Epithelial cell of esophagus (primary cell): ENCODE results near the gene MRC2.

Experiments
- DNase-seq: peaks from one replicate; pipeline ENCODE4 v3.0.0; 2010; ENCODE audit warnings: low read depth
- H3K4me3 ChIP-seq: 2 replicates; pipeline ENCODE4 v1.5.1; 2011; ENCODE audit warnings: mild to moderate bottlenecking, low read length, control low read depth
- TF ChIP-seq, protein P1 (sequence below): IDR thresholded peaks from 2 replicates; pipeline ENCODE4 v1.5.1; 2011; ENCODE audit warnings: low read depth, mild to moderate bottlenecking, low read length, control low read depth, inconsistent platforms; ENCODE audit not compliant: insufficient read depth; ENCODE audit errors: missing control alignments

MRC2 gene

DNA sequence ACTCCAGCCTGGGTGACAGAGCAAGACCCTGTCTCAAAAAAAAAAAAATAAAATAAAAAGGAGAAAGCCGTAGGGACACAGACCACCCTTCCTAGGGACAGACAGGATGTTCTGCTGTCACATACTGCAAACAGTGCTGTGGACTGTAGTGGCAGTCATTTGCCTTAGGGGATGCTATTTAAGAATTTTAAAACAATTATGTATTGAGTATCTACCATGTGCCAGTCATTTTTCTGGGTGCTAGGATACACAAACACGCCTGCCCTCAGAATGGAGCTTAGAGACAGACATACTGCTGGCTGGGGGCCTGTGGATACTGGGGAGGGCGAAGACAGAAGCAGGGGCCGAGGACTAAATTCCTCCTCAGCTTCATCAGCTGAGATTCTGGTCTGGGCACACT is 45.5 kb downstream of the MRC2 start:
- TF ChIP-seq, protein P1, sequence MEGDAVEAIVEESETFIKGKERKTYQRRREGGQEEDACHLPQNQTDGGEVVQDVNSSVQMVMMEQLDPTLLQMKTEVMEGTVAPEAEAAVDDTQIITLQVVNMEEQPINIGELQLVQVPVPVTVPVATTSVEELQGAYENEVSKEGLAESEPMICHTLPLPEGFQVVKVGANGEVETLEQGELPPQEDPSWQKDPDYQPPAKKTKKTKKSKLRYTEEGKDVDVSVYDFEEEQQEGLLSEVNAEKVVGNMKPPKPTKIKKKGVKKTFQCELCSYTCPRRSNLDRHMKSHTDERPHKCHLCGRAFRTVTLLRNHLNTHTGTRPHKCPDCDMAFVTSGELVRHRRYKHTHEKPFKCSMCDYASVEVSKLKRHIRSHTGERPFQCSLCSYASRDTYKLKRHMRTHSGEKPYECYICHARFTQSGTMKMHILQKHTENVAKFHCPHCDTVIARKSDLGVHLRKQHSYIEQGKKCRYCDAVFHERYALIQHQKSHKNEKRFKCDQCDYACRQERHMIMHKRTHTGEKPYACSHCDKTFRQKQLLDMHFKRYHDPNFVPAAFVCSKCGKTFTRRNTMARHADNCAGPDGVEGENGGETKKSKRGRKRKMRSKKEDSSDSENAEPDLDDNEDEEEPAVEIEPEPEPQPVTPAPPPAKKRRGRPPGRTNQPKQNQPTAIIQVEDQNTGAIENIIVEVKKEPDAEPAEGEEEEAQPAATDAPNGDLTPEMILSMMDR: no peak

DNA sequence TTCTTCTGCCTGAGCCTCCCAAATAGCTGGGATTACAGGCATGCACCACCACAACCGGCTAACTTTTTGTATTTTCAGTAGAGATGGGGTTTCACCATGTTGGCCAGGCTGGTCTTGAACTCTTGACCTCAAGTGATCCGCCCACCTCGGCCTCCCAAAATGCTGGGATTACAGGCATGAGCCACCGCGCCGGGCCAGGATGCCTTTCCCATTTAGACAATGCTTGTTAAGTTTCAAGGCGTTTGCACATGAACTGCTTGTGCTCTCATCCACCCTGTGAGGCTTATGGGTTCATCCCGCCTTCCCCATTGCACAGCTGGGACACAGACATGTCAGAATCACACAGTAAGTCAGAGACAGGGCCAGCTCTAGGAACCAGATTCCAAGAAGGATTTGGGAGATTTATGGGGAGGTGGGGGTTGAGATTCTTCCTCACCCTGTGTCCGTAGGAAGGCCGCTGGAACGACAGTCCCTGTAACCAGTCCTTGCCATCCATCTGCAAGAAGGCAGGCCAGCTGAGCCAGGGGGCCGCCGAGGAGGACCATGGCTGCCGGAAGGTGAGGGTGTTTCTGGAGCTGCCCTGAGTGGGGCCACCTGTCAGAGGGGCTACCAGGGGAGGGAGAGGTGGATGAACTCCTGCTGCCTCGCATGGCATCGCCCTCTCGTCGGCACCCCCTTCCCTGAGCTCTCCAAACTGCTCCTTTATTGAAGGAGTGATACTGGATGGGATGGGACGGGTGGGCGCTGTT is 46.3 kb downstream of the MRC2 start:
- H3K4me3 ChIP-seq: no peak overlapping the region
- TF ChIP-seq, protein P1: no peak
- no peak for DNase-seq

More for the DNA sequence above, 45.5 kb downstream of the MRC2 start:
- H3K4me3 ChIP-seq: no peak overlapping the region
- DNase-seq: no peak

DNA sequence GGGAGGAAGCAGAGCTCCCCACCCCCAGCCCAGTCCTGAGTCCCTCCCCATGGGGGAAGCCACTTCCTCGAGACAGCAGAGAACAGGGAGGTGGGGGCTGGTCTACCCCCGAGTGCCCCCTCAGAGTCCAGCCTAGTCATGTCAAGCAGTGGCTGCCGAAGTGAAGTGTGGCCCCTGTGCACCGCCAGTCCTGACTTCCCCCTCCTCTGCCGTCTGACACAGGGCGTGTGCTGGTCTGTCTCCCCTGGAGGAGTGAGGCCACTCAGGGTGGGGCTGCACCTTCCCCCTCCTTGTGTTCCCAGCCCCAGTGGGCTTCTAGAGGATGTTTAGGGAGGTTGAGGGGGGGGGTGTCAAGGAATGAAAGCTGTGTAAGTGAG is 46.9 kb downstream of the MRC2 start:
- no peak for DNase-seq
- TF ChIP-seq, protein P1: no peak
- no peak overlapping the region for H3K4me3 ChIP-seq

DNA sequence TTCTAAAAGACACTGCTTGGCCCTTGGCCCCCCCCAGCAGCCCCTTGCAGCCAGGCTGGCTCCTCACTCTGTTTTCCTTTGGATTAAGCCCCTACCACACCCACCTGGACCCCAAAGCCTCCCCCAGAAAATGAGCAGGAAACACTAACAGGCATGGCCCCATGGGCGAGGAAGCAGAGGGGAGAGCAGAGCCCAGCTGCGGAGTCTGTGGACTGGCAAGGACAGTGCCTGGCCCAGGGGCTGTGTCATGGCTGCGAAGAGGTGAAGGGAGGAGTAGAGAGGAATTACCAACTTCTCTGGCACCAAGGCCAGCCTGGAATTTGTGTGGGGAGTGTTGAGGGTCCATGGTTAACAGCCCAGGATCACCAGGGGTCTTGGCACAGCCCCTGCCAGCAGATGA is 47.4 kb downstream of the MRC2 start:
- TF ChIP-seq, protein P1: no peak
- no peak for DNase-seq
- no peak overlapping the region for H3K4me3 ChIP-seq

DNA sequence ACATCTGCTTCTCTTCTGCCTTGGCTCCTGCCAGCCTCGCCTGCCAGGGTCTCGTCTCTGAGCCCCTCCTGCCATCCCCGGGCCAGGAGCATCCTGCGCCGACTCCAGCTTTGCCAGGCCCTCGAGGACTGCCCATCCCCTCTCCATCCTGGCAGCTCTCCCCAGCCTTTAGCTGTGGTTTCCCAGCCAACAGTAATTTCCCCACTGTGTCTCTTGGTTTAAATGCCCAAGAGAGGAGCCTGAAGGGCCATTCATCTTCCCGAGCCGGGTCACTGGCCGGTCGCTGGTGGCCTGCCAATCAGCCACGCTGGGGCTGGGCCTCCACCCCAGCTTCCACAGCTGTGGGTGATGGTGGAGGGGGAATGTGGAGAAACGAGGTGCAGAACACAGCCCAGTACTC is 47.8 kb downstream of the MRC2 start:
- DNase-seq: no peak

DNA sequence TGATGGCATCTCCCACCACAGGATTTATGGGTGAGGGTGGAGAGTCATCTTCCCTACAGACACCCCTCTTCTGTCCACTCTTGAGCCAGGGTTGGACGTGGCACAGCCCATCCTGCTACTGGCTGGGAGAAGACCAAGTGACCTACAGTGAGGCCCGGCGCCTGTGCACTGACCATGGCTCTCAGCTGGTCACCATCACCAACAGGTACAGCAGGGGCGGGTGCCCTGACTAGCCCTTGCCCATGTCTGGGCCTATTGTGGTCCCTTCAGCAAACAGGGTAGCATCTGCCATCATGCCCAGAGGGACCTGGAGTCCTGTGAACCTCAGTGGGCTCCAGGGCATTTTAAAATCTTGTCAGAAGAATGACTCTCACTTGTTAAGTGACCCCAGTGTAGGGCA is 48.2 kb downstream of the MRC2 start:
- no peak for DNase-seq
- H3K4me3 ChIP-seq: no peak overlapping the region
- TF ChIP-seq, protein P1: no peak

More for the DNA sequence above, 47.8 kb downstream of the MRC2 start:
- TF ChIP-seq, protein P1: no peak
- H3K4me3 ChIP-seq: no peak overlapping the region
